Esophagus muscularis mucosa (tissue), 4 donors: ENCODE measurements around the gene CPNE8.

Experiments used
- EP300 ChIP-seq: sonication (generic); formaldehyde crosslinking; IDR thresholded peaks from one replicate; pipeline ENCODE4 v1.6.1; 2017; ENCODE audit warnings: antibody characterized with exemption
- POLR2A ChIP-seq: fragments of 450-650 bp; IDR thresholded peaks from one replicate; pipeline ENCODE4 v1.6.1; 2017; ENCODE audit warnings: antibody characterized with exemption, moderate library complexity, mild to moderate bottlenecking, low read depth
- POLR2AphosphoS5 ChIP-seq, 2 donors: sonication (generic); formaldehyde crosslinking; IDR thresholded peaks; one replicate each; pipeline ENCODE4 v1.6.1; 2017; ENCODE audit warnings: antibody characterized with exemption in 2 of 2
- TF ChIP-seq, protein P1 (sequence below), 3 experiments: fragments of 200-600 bp in 2 of 3; fragments of 450-650 bp in 1 of 3; sonication (generic) in 2 of 3; IDR thresholded peaks; one replicate each; pipeline ENCODE4 v1.5.1; 2017 to 2019; ENCODE audit warnings: antibody characterized with exemption in 3 of 3, mild to moderate bottlenecking in 2 of 3, moderate library complexity in 1 of 3

GRCh38 chr12:38889297-38889815 lies 16.0 kb downstream of the CPNE8 start:
- TF ChIP-seq, protein P1, sequence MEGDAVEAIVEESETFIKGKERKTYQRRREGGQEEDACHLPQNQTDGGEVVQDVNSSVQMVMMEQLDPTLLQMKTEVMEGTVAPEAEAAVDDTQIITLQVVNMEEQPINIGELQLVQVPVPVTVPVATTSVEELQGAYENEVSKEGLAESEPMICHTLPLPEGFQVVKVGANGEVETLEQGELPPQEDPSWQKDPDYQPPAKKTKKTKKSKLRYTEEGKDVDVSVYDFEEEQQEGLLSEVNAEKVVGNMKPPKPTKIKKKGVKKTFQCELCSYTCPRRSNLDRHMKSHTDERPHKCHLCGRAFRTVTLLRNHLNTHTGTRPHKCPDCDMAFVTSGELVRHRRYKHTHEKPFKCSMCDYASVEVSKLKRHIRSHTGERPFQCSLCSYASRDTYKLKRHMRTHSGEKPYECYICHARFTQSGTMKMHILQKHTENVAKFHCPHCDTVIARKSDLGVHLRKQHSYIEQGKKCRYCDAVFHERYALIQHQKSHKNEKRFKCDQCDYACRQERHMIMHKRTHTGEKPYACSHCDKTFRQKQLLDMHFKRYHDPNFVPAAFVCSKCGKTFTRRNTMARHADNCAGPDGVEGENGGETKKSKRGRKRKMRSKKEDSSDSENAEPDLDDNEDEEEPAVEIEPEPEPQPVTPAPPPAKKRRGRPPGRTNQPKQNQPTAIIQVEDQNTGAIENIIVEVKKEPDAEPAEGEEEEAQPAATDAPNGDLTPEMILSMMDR (IDR thresholded peaks at IDR 0.05) = no peak
- TF ChIP-seq POLR2A = no peak
- TF ChIP-seq POLR2AphosphoS5 (IDR thresholded peaks at IDR 0.05) = no peak
- TF ChIP-seq EP300 = no peak
